HepG2 (cell line): ENCODE measurements around the gene SYS1. TPM values are rescaled to one million over a fixed set of nuclear protein-coding genes. Genes with fewer than 3 reads are reported as not detected.

Experiments used
- AGO1 ChIP-seq: fragments of 200-400 bp; formaldehyde crosslinking; IDR thresholded peaks from 2 replicates; pipeline ENCODE4 v1.6.1; 2017; ENCODE audit warnings: mild to moderate bottlenecking, low read depth, low read length, moderate library complexity; ENCODE audit not compliant: poor library complexity, severe bottlenecking
- FOXA1 ChIP-seq, 2 experiments: fragments of 450-650 bp in 1 of 2; sonication (generic) in 1 of 2; formaldehyde crosslinking in 1 of 2; IDR thresholded peaks; 2 replicates each; pipeline versions ENCODE4 v1.4.0 to v1.6.1; 2016 to 2020; ENCODE audit warnings: missing genetic modification reagents in 1 of 2
- KLF9 ChIP-seq: IDR thresholded peaks from 2 replicates; pipeline ENCODE4 v1.6.1; 2016; ENCODE audit warnings: low read depth
- SP2 ChIP-seq: sonication (generic); formaldehyde crosslinking; IDR thresholded peaks from 2 replicates; pipeline ENCODE4 v1.5.1; 2020; ENCODE audit warnings: mild to moderate bottlenecking, missing genetic modification reagents
- ZNF10 ChIP-seq: sonication (generic); formaldehyde crosslinking; IDR thresholded peaks from 2 replicates; pipeline ENCODE4 v1.4.0; 2020; ENCODE audit warnings: mild to moderate bottlenecking, low read depth, missing genetic modification reagents, borderline replicate concordance
- ZNF124 ChIP-seq: sonication (generic); formaldehyde crosslinking; IDR thresholded peaks from 2 replicates; pipeline ENCODE4 v1.4.0; 2020; ENCODE audit warnings: missing genetic modification reagents
- ZNF234 ChIP-seq: sonication (generic); formaldehyde crosslinking; conservative IDR thresholded peaks from 2 replicates; pipeline ENCODE4 v1.5.1; 2020; ENCODE audit warnings: mild to moderate bottlenecking, missing genetic modification reagents
- ZNF430 ChIP-seq: sonication (generic); formaldehyde crosslinking; IDR thresholded peaks from 2 replicates; pipeline ENCODE4 v1.9.0; 2021; ENCODE audit warnings: mild to moderate bottlenecking, missing genetic modification reagents
- ZNF446 ChIP-seq: sonication (generic); formaldehyde crosslinking; IDR thresholded peaks from 2 replicates; pipeline ENCODE4 v1.5.0; 2020; ENCODE audit warnings: mild to moderate bottlenecking, missing genetic modification reagents
- ZNF484 ChIP-seq: sonication (generic); formaldehyde crosslinking; IDR thresholded peaks from 2 replicates; pipeline ENCODE4 v1.5.1; 2020; ENCODE audit warnings: mild to moderate bottlenecking, low read depth, missing genetic modification reagents, borderline replicate concordance
- ZNF530 ChIP-seq: sonication (generic); formaldehyde crosslinking; IDR thresholded peaks from 2 replicates; pipeline ENCODE4 v1.5.0; 2020; ENCODE audit warnings: low read depth, mild to moderate bottlenecking, missing genetic modification reagents
- ZNF605 ChIP-seq: sonication (generic); formaldehyde crosslinking; IDR thresholded peaks from 2 replicates; pipeline ENCODE4 v1.8.0; 2022; ENCODE audit warnings: mild to moderate bottlenecking, missing genetic modification reagents
- polyA plus RNA-seq, 8 experiments: library from polyadenylated mRNA; depleted of rRNA in 3 of 8; stranded (reverse) in 7 of 8; unstranded in 1 of 8; fragments of >200 nt; fragmentation: Illumina TruSeq in 4 of 8; extraction: Trizol in 4 of 8; gene quantifications; 2 replicates each; pipeline versions ENCODE4 v1.2.1 to v1.2.3, GENCODE V29; 2011 to 2016; ENCODE audit warnings: low read depth in 4 of 8, missing spikeins in 1 of 8, mixed read lengths in 1 of 8; ENCODE audit not compliant: insufficient read depth in 1 of 8
- total RNA-seq, 5 experiments: library from RNA; depleted of rRNA; stranded (reverse); fragments of >200 nt; fragmentation: Illumina TruSeq; extraction: Trizol; gene quantifications; 2 replicates each; pipeline ENCODE4 v1.2.3, GENCODE V29; 2016; ENCODE audit warnings: low read depth in 1 of 5
- TF ChIP-seq, protein P1 (sequence below): sonication (generic); formaldehyde crosslinking; IDR thresholded peaks from 2 replicates; pipeline ENCODE4 v1.5.1; 2020; ENCODE audit warnings: mild to moderate bottlenecking, missing genetic modification reagents, borderline replicate concordance
- TF ChIP-seq, protein P2 (sequence below): IDR thresholded peaks from 2 replicates; pipeline ENCODE4 v1.6.1; 2018; ENCODE audit warnings: missing genetic modification reagents, mild to moderate bottlenecking, missing compliant biosample characterization
- TF ChIP-seq, protein P3 (sequence below): sonication (generic); formaldehyde crosslinking; IDR thresholded peaks from 2 replicates; pipeline ENCODE4 v1.8.0; 2022; ENCODE audit warnings: mild to moderate bottlenecking, missing genetic modification reagents
- TF ChIP-seq, protein P4 (sequence below): sonication (generic); formaldehyde crosslinking; IDR thresholded peaks from 2 replicates; pipeline ENCODE4 v1.4.0; 2020; ENCODE audit warnings: missing genetic modification reagents
- TF ChIP-seq, protein P5 (sequence below): IDR thresholded peaks from 2 replicates; pipeline ENCODE4 v1.6.1; 2016; ENCODE audit warnings: missing compliant biosample characterization, missing genetic modification reagents, borderline replicate concordance

Gene SYS1
- total and polyA plus RNA-seq, 2 of the 13 experiments (the other 11 are each of a cell fraction or from before 2014, with no cell fraction given) = 38.3 to 65.6 TPM

DNA sequence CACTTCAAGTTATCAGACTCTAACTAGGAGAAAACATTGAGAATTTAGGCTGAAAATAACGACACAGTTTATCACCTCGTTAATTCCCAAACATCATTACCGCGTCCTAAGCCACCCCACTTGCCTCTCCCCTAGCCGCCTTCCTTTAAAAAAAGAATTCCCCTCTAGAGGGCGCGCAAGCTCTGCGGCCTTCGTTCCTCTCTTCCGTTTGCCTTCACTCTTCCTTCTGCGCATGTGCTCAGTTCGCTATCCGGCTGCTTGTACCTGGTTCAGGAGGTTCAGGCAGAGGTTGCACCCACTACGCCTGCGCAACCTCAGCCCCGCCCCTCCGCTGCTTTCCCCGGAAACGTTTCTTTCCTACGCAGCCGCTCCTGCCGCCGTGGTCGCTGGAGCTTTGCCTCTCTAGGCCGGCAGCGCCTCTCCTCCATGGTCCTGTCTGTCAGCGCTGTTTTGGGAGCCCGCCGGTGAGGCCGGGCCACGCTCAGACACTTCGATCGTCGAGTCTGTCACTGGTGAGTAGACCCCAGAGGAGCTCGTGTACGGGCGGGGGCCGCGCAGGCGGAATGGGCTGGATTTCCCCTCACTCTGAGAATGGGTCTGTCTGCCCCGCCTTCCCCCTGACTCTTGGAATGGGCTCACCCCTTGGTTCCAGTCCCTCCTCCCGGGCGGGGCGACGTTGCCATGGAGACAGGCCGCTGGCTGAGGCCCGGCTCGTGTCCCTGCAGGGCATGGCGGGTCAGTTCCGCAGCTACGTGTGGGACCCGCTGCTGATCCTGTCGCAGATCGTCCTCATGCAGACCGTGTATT, at the start of gene SYS1 (continued):
- TF ChIP-seq, protein P1, sequence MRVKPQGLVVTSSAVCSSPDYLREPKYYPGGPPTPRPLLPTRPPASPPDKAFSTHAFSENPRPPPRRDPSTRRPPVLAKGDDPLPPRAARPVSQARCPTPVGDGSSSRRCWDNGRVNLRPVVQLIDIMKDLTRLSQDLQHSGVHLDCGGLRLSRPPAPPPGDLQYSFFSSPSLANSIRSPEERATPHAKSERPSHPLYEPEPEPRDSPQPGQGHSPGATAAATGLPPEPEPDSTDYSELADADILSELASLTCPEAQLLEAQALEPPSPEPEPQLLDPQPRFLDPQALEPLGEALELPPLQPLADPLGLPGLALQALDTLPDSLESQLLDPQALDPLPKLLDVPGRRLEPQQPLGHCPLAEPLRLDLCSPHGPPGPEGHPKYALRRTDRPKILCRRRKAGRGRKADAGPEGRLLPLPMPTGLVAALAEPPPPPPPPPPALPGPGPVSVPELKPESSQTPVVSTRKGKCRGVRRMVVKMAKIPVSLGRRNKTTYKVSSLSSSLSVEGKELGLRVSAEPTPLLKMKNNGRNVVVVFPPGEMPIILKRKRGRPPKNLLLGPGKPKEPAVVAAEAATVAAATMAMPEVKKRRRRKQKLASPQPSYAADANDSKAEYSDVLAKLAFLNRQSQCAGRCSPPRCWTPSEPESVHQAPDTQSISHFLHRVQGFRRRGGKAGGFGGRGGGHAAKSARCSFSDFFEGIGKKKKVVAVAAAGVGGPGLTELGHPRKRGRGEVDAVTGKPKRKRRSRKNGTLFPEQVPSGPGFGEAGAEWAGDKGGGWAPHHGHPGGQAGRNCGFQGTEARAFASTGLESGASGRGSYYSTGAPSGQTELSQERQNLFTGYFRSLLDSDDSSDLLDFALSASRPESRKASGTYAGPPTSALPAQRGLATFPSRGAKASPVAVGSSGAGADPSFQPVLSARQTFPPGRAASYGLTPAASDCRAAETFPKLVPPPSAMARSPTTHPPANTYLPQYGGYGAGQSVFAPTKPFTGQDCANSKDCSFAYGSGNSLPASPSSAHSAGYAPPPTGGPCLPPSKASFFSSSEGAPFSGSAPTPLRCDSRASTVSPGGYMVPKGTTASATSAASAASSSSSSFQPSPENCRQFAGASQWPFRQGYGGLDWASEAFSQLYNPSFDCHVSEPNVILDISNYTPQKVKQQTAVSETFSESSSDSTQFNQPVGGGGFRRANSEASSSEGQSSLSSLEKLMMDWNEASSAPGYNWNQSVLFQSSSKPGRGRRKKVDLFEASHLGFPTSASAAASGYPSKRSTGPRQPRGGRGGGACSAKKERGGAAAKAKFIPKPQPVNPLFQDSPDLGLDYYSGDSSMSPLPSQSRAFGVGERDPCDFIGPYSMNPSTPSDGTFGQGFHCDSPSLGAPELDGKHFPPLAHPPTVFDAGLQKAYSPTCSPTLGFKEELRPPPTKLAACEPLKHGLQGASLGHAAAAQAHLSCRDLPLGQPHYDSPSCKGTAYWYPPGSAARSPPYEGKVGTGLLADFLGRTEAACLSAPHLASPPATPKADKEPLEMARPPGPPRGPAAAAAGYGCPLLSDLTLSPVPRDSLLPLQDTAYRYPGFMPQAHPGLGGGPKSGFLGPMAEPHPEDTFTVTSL (CRISPR knock-in tag) = no peak; the same call in 1 of the 2 replicates
- TF ChIP-seq, protein P2, sequence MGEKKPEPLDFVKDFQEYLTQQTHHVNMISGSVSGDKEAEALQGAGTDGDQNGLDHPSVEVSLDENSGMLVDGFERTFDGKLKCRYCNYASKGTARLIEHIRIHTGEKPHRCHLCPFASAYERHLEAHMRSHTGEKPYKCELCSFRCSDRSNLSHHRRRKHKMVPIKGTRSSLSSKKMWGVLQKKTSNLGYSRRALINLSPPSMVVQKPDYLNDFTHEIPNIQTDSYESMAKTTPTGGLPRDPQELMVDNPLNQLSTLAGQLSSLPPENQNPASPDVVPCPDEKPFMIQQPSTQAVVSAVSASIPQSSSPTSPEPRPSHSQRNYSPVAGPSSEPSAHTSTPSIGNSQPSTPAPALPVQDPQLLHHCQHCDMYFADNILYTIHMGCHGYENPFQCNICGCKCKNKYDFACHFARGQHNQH (CRISPR knock-in tag) = peak; percentile 97
- TF ChIP-seq ZNF530 (CRISPR knock-in tag) (no peak), KLF9 (CRISPR knock-in tag) (peak; percentile 97), ZNF605 (CRISPR knock-in tag) (peak; percentile 92), ZNF430 (CRISPR knock-in tag) (peak; percentile 86), AGO1 (peak; percentile 86), ZNF484 (CRISPR knock-in tag) (0 out of 2 replicates have a peak, but pooled peaks have one; percentile 28), SP2 (peak; percentile 69), ZNF10 (CRISPR knock-in tag) (0 out of 2 replicates have a peak, but pooled peaks have one; percentile 55), ZNF234 (CRISPR knock-in tag) (no peak), FOXA1 (IDR thresholded peaks at IDR 0.05) (no peak), FOXA1 (CRISPR knock-in tag; IDR thresholded peaks at IDR 0.05) (peak; percentile 41), ZNF446 (CRISPR knock-in tag) (no peak), ZNF124 (CRISPR knock-in tag) (peak; percentile 90; the same call in 1 of the 2 replicates)
- TF ChIP-seq, protein P3, sequence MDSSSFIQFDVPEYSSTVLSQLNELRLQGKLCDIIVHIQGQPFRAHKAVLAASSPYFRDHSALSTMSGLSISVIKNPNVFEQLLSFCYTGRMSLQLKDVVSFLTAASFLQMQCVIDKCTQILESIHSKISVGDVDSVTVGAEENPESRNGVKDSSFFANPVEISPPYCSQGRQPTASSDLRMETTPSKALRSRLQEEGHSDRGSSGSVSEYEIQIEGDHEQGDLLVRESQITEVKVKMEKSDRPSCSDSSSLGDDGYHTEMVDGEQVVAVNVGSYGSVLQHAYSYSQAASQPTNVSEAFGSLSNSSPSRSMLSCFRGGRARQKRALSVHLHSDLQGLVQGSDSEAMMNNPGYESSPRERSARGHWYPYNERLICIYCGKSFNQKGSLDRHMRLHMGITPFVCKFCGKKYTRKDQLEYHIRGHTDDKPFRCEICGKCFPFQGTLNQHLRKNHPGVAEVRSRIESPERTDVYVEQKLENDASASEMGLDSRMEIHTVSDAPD = no peak
- TF ChIP-seq, protein P4, sequence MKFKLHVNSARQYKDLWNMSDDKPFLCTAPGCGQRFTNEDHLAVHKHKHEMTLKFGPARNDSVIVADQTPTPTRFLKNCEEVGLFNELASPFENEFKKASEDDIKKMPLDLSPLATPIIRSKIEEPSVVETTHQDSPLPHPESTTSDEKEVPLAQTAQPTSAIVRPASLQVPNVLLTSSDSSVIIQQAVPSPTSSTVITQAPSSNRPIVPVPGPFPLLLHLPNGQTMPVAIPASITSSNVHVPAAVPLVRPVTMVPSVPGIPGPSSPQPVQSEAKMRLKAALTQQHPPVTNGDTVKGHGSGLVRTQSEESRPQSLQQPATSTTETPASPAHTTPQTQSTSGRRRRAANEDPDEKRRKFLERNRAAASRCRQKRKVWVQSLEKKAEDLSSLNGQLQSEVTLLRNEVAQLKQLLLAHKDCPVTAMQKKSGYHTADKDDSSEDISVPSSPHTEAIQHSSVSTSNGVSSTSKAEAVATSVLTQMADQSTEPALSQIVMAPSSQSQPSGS (CRISPR knock-in tag) = peak; percentile 91; the same call in 1 of the 2 replicates
- TF ChIP-seq, protein P5, sequence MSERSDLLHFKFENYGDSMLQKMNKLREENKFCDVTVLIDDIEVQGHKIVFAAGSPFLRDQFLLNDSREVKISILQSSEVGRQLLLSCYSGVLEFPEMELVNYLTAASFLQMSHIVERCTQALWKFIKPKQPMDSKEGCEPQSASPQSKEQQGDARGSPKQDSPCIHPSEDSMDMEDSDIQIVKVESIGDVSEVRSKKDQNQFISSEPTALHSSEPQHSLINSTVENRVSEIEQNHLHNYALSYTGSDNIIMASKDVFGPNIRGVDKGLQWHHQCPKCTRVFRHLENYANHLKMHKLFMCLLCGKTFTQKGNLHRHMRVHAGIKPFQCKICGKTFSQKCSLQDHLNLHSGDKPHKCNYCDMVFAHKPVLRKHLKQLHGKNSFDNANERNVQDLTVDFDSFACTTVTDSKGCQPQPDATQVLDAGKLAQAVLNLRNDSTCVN (CRISPR knock-in tag) = peak; percentile 89; the same call in 1 of the 2 replicates
